ENCODE results near the gene LYPD4. TPM values are rescaled to one million over a fixed set of nuclear protein-coding genes. Genes with fewer than 3 reads are reported as not detected.
"Not testable (repeated sequence)": the region's sequence is repeated elsewhere in the genome, so short reads cannot be mapped to it uniquely, and the experiment has no call there.

Gene LYPD4
- total and polyA plus RNA-seq, 12 donors: 0.08 TPM; not detected in 11

DNA sequence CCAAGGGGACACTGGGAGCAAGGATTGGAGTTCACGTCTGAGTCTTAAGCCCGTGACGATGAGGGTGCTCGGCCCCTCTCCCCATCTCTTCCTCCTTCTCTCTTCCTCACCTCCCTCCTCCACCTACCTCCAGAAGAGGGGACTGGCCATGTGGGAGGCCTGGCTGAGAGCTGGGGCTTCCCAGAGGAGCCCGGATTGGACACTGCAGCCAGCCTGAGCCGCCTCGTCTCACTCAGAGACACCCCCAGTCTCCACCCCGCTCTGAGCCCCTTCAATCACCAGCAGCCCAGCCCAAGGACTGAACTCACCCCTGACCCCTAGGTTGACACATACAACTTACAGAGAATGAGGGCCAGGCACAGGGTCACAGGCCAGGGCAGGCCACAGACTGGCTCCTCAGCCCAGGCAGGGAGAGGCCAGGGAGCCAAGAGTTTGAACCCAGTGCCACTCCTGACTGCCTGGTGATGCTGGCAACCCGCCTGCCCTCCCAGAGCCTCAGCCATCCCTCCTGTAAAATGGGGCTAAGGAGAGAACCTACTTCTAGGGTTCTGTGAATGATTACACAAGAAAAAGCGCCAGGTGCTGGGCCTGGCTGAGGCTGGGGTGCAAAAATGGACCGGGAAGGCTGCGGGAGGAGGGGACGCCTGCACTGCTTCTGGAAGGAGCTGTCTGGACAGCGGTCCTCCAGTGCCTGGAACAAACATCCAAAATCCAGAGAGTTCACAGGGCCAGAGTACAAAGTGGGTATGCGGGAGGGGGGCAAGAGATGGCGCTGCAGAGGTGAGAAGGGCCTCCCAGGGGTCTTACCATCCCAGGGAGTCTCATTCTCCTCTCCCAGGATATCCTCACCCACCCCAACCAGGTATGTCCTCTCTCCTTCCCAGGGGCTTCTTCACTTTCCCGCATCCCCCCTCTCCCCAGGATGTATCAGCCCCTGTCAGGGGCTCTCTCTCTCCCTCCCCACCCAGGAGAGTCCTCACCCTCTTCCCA is 33.7 kb upstream of the LYPD4 start:
- peaks cover 0 to under 1% of the 10 kb centered on the region in 2 donors for H3K4me1 ChIP-seq (replicated peaks in 1 of 2)
- no peak for TF ChIP-seq POLR2A (IDR thresholded peaks at IDR 0.05)
- TF ChIP-seq, protein P1, sequence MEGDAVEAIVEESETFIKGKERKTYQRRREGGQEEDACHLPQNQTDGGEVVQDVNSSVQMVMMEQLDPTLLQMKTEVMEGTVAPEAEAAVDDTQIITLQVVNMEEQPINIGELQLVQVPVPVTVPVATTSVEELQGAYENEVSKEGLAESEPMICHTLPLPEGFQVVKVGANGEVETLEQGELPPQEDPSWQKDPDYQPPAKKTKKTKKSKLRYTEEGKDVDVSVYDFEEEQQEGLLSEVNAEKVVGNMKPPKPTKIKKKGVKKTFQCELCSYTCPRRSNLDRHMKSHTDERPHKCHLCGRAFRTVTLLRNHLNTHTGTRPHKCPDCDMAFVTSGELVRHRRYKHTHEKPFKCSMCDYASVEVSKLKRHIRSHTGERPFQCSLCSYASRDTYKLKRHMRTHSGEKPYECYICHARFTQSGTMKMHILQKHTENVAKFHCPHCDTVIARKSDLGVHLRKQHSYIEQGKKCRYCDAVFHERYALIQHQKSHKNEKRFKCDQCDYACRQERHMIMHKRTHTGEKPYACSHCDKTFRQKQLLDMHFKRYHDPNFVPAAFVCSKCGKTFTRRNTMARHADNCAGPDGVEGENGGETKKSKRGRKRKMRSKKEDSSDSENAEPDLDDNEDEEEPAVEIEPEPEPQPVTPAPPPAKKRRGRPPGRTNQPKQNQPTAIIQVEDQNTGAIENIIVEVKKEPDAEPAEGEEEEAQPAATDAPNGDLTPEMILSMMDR (IDR thresholded peaks at IDR 0.05): no peak
- H3K9me3 ChIP-seq (replicated peaks in 1 of 3): no peaks in the 10 kb centered on the region
- no peak overlapping the region for H3K27ac ChIP-seq
- H3K36me3 ChIP-seq (replicated peaks in 1 of 2): no peaks in the 10 kb centered on the region
- no peak for DNase-seq
- no peaks in the 10 kb centered on the region for H3K27me3 ChIP-seq
- intact Hi-C loops (cut with DNase I): loop anchor here (5.0 to 10.0 kb wide), 2 partner anchors 69 to 77 kb away; partner anchors contain the start of gene RABAC1 (in 1 of the 2)
- no peak overlapping the region for H3K4me3 ChIP-seq
- WGBS, 4 donors: 66 to 79% (median 74%) methylated on average over 15 to 17 of the region's 17 CpGs

DNA sequence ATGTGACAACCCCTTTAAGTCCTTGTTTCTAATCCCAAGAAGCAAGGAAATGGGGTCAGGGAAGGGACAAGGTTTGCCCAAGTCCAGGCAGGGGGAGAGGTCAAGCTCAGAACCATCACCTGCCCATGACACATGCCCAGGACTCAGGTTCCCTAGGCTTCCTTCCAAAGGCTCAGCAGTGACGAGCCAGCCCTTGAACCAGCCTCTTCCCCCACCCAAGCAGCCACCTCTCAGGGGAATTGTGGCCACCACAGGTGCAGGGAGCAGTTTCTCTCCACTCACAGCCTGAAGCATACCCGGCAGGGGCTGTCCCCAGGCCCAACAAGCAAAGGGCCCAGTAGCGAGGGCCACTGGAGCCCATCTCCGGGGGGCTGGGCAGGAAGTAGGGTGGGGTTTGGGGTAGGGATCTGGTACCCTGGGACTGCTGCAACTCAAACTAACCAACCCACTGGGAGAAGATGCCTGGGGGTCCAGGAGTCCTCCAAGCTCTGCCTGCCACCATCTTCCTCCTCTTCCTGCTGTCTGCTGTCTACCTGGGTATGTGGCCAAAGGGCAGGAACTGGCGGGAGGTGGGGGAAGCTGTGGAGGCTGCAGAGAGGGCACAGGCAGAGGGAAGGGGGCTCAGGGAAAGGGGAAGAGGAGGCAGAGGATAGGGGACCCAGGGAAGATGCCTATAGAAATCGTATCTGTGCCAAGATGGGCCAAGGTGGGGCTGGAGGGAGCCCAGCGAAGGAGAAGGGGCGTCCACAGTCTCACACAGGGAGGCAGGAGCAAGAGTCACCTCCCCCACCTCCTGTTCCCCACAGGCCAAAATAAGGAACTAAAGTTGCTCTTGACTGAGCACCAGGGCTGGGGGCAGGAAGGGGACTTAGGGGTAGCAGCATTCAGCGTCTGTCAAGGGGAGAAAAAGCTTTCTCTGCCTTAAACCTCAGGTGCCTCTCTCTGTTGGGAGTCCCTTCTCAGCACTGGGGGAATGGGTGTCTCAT is 32.7 kb upstream of the LYPD4 start, which contains the start of gene CD79A:
TSS of gene CD79A (plus strand) at position 433 of the 986 bp plus-strand sequence. CDS start at position 459, 26 bp downstream.
- intact Hi-C loops (cut with DNase I): loop anchor here (5.0 to 10.0 kb wide), 2 partner anchors 70 to 78 kb away; partner anchors contain the start of gene RABAC1 (in 1 of the 2)
- TF ChIP-seq POLR2A (IDR thresholded peaks at IDR 0.05): no peak
- TF ChIP-seq, protein P1 (IDR thresholded peaks at IDR 0.05): no peak

DNA sequence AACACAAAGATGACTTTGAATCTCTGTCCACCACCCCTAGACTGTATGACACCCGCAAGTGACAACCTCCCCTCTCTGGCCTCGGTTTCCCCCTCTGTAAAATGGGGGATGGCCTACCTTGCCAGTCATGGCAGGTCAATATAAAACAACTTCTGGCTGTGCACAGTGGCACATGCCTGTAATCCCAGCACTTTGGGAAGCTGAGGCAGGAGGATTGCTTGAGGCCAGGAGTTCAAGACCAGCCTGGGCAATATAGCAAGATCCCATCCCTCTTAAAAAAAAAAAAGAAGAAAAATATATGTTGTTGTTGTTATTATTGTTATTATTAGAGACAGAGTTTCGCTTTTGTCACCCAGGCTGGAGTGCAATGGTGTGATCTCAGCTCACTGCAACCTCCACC is 31.5 kb upstream of the LYPD4 start:
- not testable (repeated sequence) for DNase-seq; H3K27me3 ChIP-seq; H3K9me3 ChIP-seq (replicated peaks in 1 of 3); H3K4me3 ChIP-seq; H3K27ac ChIP-seq; H3K4me1 ChIP-seq (replicated peaks in 1 of 2)
- H3K36me3 ChIP-seq (replicated peaks in 1 of 2): peaks cover 0 to 12% of the 10 kb centered on the region in 2 donors
- intact Hi-C loops (cut with DNase I): loop anchor here (5.0 to 10.0 kb wide), 2 partner anchors 71 to 79 kb away; partner anchors contain the start of gene RABAC1 (in 1 of the 2)
- 73 to 85% (median 75%) methylated on average over 3 of the region's 3 CpGs for WGBS, 4 donors

More for the DNA sequence above, 32.7 kb upstream of the LYPD4 start, which contains the start of gene CD79A:
- Histone ChIP-seq H3K27ac (no peak within 1 kb of the TSS), H3K4me3 (no peak within 1 kb of the TSS), H3K9me3 (replicated peaks in 1 of 3) (no peaks in the 10 kb centered on the region), H3K4me1 (replicated peaks in 1 of 2) (no peaks in the 10 kb centered on the region), H3K36me3 (replicated peaks in 1 of 2) (peaks cover 0 to under 1% of the 10 kb centered on the region in 2 donors), H3K27me3 (no peaks in the 10 kb centered on the region)
- 58 to 73% (median 63%) methylated on average over 7 to 9 of the region's 9 CpGs for WGBS, 4 donors
- no peak for DNase-seq

DNA sequence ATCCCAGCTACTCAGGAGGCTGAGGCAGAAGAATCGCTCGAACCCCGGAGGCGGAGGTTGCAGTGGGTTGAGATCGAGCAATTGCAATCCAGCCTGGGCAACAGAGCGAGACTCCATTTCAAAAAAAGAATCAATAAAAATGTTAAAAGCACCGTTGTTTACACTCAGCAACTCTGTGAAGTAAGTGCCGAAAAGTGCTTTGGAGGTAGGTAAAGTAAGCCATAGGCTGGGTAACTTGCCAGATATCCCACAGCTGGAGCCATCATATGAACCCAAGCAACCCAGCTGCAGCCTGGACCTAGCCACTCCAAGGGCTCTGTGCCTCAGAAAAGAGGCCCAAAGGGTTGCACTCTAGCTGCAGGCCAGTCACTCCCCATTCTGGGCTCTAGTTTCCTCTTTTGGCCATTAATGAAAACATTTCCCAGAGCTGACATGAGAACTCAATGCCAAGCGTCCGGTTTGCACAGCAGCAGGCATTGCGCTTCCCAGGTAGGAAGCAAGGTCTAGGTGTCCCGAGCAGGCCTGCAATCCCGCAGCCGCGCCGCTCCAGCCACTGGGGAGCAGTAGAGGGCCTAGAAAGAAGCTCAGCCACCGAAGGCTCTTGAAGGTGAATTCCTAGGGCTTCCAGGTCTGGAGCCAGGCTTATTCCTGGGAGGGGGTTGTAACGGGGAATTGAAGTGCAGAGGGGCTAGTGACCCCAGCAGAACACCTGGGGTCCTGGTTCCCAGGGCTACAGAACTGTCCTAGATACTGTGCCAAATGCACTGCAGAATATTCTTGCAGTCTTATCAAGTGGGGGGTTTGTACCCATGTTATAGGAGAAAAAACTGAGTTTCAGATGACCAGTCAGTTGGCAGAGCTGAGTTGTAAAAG is 28.5 kb upstream of the LYPD4 start:
- no peak overlapping the region for H3K4me3 ChIP-seq
- no peaks in the 10 kb centered on the region for H3K9me3 ChIP-seq (replicated peaks in 1 of 3)
- H3K36me3 ChIP-seq (replicated peaks in 1 of 2): peaks cover 0 to 42% of the 10 kb centered on the region in 2 donors
- intact Hi-C loops (cut with DNase I): loop anchor here in 1 of 2 donors (10.0 kb wide), 1 partner anchor 82 kb away; the partner anchor contains the start of gene RABAC1
- no peak overlapping the region for H3K27ac ChIP-seq
- no peaks in the 10 kb centered on the region for H3K4me1 ChIP-seq (replicated peaks in 1 of 2)
- TF ChIP-seq POLR2A (IDR thresholded peaks at IDR 0.05): no peak
- TF ChIP-seq, protein P1 (IDR thresholded peaks at IDR 0.05): peak; percentile 25 to 67 (median 56)
- WGBS, 4 donors: 44 to 67% (median 50%) methylated on average over 12 to 18 of the region's 18 CpGs
- peak; percentile 58 to 76 (median 67) for DNase-seq
- no peaks in the 10 kb centered on the region for H3K27me3 ChIP-seq

All from adrenal gland (tissue), 12 donors.